SK-N-SH treated with all-trans-retinoic acid at 6 μM for 48 hours (cell line): Measurements from ENCODE around the gene NEK11.

Experiments used
- ATAC-seq: fragments of 200-7000 bp; cut with Tn5 transposase; 3 replicates; pipeline ENCODE4 v1.9.1; 2020; ENCODE audit warnings: mild to moderate bottlenecking, moderate library complexity
- ARNTL ChIP-seq: fragments of 450-650 bp; formaldehyde crosslinking; IDR thresholded peaks from 2 replicates; pipeline ENCODE4 v1.5.0; 2020; ENCODE audit warnings: low read depth, mild to moderate bottlenecking, moderate library complexity, borderline replicate concordance
- BACH2 ChIP-seq: fragments of 250-450 bp; sonication (Bioruptor Pico); IDR thresholded peaks from 2 replicates; pipeline ENCODE4 v1.9.0; 2021; ENCODE audit warnings: mild to moderate bottlenecking, borderline replicate concordance
- ESRRG ChIP-seq: fragments of 250-450 bp; sonication (Bioruptor Pico); IDR thresholded peaks from 2 replicates; pipeline ENCODE4 v1.6.1; 2021; ENCODE audit warnings: mild to moderate bottlenecking
- PPARA ChIP-seq: fragments of 250-450 bp; sonication (Bioruptor Pico); IDR thresholded peaks from 2 replicates; pipeline ENCODE4 v1.5.0; 2020; ENCODE audit warnings: mild to moderate bottlenecking, borderline replicate concordance
- TCF4 ChIP-seq: fragments of 250-450 bp; sonication (Bioruptor Pico); IDR thresholded peaks from 2 replicates; pipeline ENCODE4 v1.8.0; 2021; ENCODE audit warnings: mild to moderate bottlenecking, moderate library complexity, borderline replicate concordance
- ZC3H10 ChIP-seq: fragments of 250-450 bp; sonication (Bioruptor Pico); IDR thresholded peaks from 2 replicates; pipeline ENCODE4 v1.5.1; 2021; ENCODE audit warnings: mild to moderate bottlenecking, moderate library complexity
- ZFP3 ChIP-seq: fragments of 250-450 bp; sonication (Bioruptor Pico); IDR thresholded peaks from 2 replicates; pipeline ENCODE4 v1.5.0; 2020; ENCODE audit warnings: mild to moderate bottlenecking, moderate library complexity
- ZNF70 ChIP-seq: fragments of 450-650 bp; formaldehyde crosslinking; IDR thresholded peaks from 2 replicates; pipeline ENCODE4 v1.5.0; 2020; ENCODE audit warnings: mild to moderate bottlenecking, moderate library complexity
- TF ChIP-seq, protein P1 (sequence below): fragments of 250-450 bp; sonication (Bioruptor Pico); IDR thresholded peaks from 2 replicates; pipeline ENCODE4 v1.8.0; 2020; ENCODE audit warnings: mild to moderate bottlenecking, moderate library complexity, borderline replicate concordance
- TF ChIP-seq, protein P2 (sequence below): fragments of 250-450 bp; sonication (Bioruptor Pico); IDR thresholded peaks from 2 replicates; pipeline ENCODE4 v1.5.1; 2021; ENCODE audit warnings: mild to moderate bottlenecking, moderate library complexity

NEK11 gene

DNA sequence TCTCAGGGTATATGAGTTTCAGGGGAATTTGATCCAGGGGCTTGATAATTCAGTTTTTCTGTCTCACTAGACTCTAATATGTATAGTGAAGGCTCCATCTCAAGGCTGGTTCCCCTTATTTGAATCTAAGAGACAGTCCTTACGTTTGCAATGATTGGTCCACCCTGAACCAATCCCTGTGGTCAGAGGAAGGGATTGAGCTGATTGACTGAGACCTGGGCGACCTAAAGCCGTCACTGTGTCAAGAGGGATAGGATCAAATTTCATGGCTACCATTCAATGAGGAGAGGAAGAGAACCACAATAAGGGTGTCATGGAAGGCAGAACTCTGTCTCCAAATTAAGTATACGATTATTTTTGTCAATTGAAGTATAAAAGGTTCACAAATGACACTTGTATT is 371.2 kb downstream of the NEK11 start:
- no peak for ATAC-seq
- TF ChIP-seq, protein P1, sequence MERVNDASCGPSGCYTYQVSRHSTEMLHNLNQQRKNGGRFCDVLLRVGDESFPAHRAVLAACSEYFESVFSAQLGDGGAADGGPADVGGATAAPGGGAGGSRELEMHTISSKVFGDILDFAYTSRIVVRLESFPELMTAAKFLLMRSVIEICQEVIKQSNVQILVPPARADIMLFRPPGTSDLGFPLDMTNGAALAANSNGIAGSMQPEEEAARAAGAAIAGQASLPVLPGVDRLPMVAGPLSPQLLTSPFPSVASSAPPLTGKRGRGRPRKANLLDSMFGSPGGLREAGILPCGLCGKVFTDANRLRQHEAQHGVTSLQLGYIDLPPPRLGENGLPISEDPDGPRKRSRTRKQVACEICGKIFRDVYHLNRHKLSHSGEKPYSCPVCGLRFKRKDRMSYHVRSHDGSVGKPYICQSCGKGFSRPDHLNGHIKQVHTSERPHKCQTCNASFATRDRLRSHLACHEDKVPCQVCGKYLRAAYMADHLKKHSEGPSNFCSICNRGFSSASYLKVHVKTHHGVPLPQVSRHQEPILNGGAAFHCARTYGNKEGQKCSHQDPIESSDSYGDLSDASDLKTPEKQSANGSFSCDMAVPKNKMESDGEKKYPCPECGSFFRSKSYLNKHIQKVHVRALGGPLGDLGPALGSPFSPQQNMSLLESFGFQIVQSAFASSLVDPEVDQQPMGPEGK (CRISPR knock-in tag) = no peak
- TF ChIP-seq ARNTL = no peak
- TF ChIP-seq ESRRG (CRISPR knock-in tag) = no peak
- TF ChIP-seq ZC3H10 = no peak
- TF ChIP-seq ZNF70 (CRISPR knock-in tag) = no peak
- no peak for TF ChIP-seq TCF4 (CRISPR knock-in tag)
- no peak for TF ChIP-seq PPARA
- no peak for TF ChIP-seq ZFP3 (CRISPR knock-in tag)
- TF ChIP-seq, protein P2, sequence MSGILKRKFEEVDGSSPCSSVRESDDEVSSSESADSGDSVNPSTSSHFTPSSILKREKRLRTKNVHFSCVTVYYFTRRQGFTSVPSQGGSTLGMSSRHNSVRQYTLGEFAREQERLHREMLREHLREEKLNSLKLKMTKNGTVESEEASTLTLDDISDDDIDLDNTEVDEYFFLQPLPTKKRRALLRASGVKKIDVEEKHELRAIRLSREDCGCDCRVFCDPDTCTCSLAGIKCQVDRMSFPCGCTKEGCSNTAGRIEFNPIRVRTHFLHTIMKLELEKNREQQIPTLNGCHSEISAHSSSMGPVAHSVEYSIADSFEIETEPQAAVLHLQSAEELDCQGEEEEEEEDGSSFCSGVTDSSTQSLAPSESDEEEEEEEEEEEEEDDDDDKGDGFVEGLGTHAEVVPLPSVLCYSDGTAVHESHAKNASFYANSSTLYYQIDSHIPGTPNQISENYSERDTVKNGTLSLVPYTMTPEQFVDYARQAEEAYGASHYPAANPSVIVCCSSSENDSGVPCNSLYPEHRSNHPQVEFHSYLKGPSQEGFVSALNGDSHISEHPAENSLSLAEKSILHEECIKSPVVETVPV (CRISPR knock-in tag) = no peak
- no peak for TF ChIP-seq BACH2
